Mucosa of stomach (tissue), 1 donor: ENCODE measurements around the gene SNX5.
"Not testable (repeated sequence)": the region's sequence is repeated elsewhere in the genome, so short reads cannot be mapped to it uniquely, and the experiment has no call there.

ENCODE experiments used
- H3K27me3 ChIP-seq: one replicate; pipeline ENCODE4 v1.7.0; 2013; ENCODE audit warnings: mild to moderate bottlenecking, low read length; ENCODE audit not compliant: control insufficient read depth, insufficient read depth
- H3K36me3 ChIP-seq: one replicate; pipeline ENCODE4 v1.7.0; 2013; ENCODE audit warnings: low read length; ENCODE audit not compliant: control insufficient read depth, insufficient read depth
- H3K4me1 ChIP-seq: one replicate; pipeline ENCODE4 v1.7.0; 2013; ENCODE audit warnings: mild to moderate bottlenecking, low read length; ENCODE audit not compliant: control insufficient read depth, insufficient read depth
- H3K4me3 ChIP-seq: one replicate; pipeline ENCODE4 v1.7.0; 2013; ENCODE audit warnings: low read length
- H3K9ac ChIP-seq: one replicate; pipeline ENCODE4 v1.7.0; 2013; ENCODE audit warnings: mild to moderate bottlenecking, low read length, moderate library complexity
- H3K9me3 ChIP-seq: one replicate; pipeline ENCODE4 v1.7.0; 2013; ENCODE audit warnings: mild to moderate bottlenecking, low read length, moderate library complexity; ENCODE audit not compliant: control insufficient read depth
- donor health status: Pancreatic carcinoma.

The SNX5 gene

GRCh38 chr20:17964073-17964472 lies 4.5 kb downstream of the SNX5 start:
- no peaks in the 10 kb centered on the region for H3K36me3 ChIP-seq
- peaks cover 62% of the 10 kb centered on the region for H3K4me1 ChIP-seq
- H3K9ac ChIP-seq: no peak overlapping the region
- H3K4me3 ChIP-seq: no peak overlapping the region
- H3K9me3 ChIP-seq: no peaks in the 10 kb centered on the region
- no peaks in the 10 kb centered on the region for H3K27me3 ChIP-seq

- Histone ChIP-seq H3K27me3 (no peaks in the 10 kb centered on the region), H3K9me3 (no peaks in the 10 kb centered on the region), H3K36me3 (no peaks in the 10 kb centered on the region), H3K4me1 (peaks cover 69% of the 10 kb centered on the region), H3K4me3 (no peak overlapping the region), H3K9ac (no peak overlapping the region)
Measured at GRCh38 chr20:17963114-17963897, 5.3 kb downstream of the SNX5 start.

GRCh38 chr20:17961587-17961940 lies 7.0 kb downstream of the SNX5 start:
- H3K4me3 ChIP-seq: no peak overlapping the region
- no peak overlapping the region for H3K9ac ChIP-seq
- no peaks in the 10 kb centered on the region for H3K27me3 ChIP-seq
- no peaks in the 10 kb centered on the region for H3K36me3 ChIP-seq
- peaks cover 77% of the 10 kb centered on the region for H3K4me1 ChIP-seq
- no peaks in the 10 kb centered on the region for H3K9me3 ChIP-seq

GRCh38 chr20:17960927-17961586 lies 7.5 kb downstream of the SNX5 start:
- H3K9ac ChIP-seq: no peak overlapping the region
- no peaks in the 10 kb centered on the region for H3K27me3 ChIP-seq
- H3K4me3 ChIP-seq: no peak overlapping the region
- peaks cover 75% of the 10 kb centered on the region for H3K4me1 ChIP-seq
- H3K36me3 ChIP-seq: no peaks in the 10 kb centered on the region
- no peaks in the 10 kb centered on the region for H3K9me3 ChIP-seq

GRCh38 chr20:17960400-17960885 lies 8.2 kb downstream of the SNX5 start:
- H3K4me3 ChIP-seq, H3K36me3 ChIP-seq, H3K9ac ChIP-seq, H3K9me3 ChIP-seq, H3K27me3 ChIP-seq: not testable (repeated sequence)
- peaks cover 73% of the 10 kb centered on the region for H3K4me1 ChIP-seq

- Histone ChIP-seq H3K36me3 (peaks cover 3% of the 10 kb centered on the region), H3K9ac (no peak overlapping the region), H3K4me1 (peaks cover 71% of the 10 kb centered on the region), H3K27me3 (no peaks in the 10 kb centered on the region), H3K4me3 (no peak overlapping the region), H3K9me3 (no peaks in the 10 kb centered on the region)
Measured at GRCh38 chr20:17959257-17959627, 9.4 kb downstream of the SNX5 start.

- Histone ChIP-seq H3K4me3 (no peak overlapping the region), H3K9ac (no peak overlapping the region), H3K4me1 (peaks cover 65% of the 10 kb centered on the region)
Measured at GRCh38 chr20:17958373-17959256, 10.0 kb downstream of the SNX5 start.

GRCh38 chr20:17957505-17958363 lies 10.9 kb downstream of the SNX5 start:
- Histone ChIP-seq H3K9ac (no peak overlapping the region), H3K9me3 (no peaks in the 10 kb centered on the region), H3K36me3 (peaks cover 16% of the 10 kb centered on the region), H3K4me1 (peaks cover 57% of the 10 kb centered on the region), H3K27me3 (no peaks in the 10 kb centered on the region), H3K4me3 (no peak overlapping the region)

More at GRCh38 chr20:17958373-17959256, 10.0 kb downstream of the SNX5 start:
- Histone ChIP-seq H3K27me3 (no peaks in the 10 kb centered on the region), H3K36me3 (peaks cover 10% of the 10 kb centered on the region), H3K9me3 (no peaks in the 10 kb centered on the region)

GRCh38 chr20:17956099-17956685 lies 12.4 kb downstream of the SNX5 start:
- H3K9me3 ChIP-seq: no peaks in the 10 kb centered on the region
- no peak overlapping the region for H3K9ac ChIP-seq
- H3K4me3 ChIP-seq: no peak overlapping the region
- H3K27me3 ChIP-seq: no peaks in the 10 kb centered on the region
- peaks cover 16% of the 10 kb centered on the region for H3K36me3 ChIP-seq
- peaks cover 44% of the 10 kb centered on the region for H3K4me1 ChIP-seq

GRCh38 chr20:17955302-17955701 lies 13.3 kb downstream of the SNX5 start:
- H3K27me3 ChIP-seq: no peaks in the 10 kb centered on the region
- H3K4me3 ChIP-seq: no peak overlapping the region
- no peak overlapping the region for H3K9ac ChIP-seq
- peaks cover 41% of the 10 kb centered on the region for H3K4me1 ChIP-seq
- H3K9me3 ChIP-seq: no peaks in the 10 kb centered on the region
- peaks cover 16% of the 10 kb centered on the region for H3K36me3 ChIP-seq

- Histone ChIP-seq H3K36me3 (peaks cover 22% of the 10 kb centered on the region), H3K4me3 (no peak overlapping the region), H3K9ac (no peak overlapping the region), H3K9me3 (no peaks in the 10 kb centered on the region), H3K4me1 (peaks cover 28% of the 10 kb centered on the region), H3K27me3 (no peaks in the 10 kb centered on the region)
Measured at GRCh38 chr20:17953935-17954334, 14.7 kb downstream of the SNX5 start.
